WTC11 (cell line): ENCODE measurements around the gene TMEM250. TPM values are rescaled to one million over a fixed set of nuclear protein-coding genes. Genes with fewer than 3 reads are reported as not detected.

ENCODE experiments used
- ATAC-seq: fragments of 200-7000 bp; cut with Tn5 transposase; 2 replicates; pipeline ENCODE4 v1.10.0; 2021; ENCODE audit warnings: mild to moderate bottlenecking, moderate library complexity
- CTCF ChIA-PET: fragments of 300-600 bp; sonication (Branson Sonifier 250); formaldehyde crosslinking; loops from one replicate; lab custom pipeline; 2021; ENCODE audit warnings: antibody characterized with exemption; lab: Charles Lee
- POLR2A ChIA-PET: fragments of 350-600 bp; sonication (Branson Sonifier 250); formaldehyde crosslinking; loops from one replicate; lab custom pipeline; 2021; ENCODE audit warnings: antibody characterized with exemption; lab: Charles Lee
- DNase-seq: peaks from one replicate; pipeline ENCODE4 v3.0.0; 2021; ENCODE audit warnings: low spot score
- H3K27ac Mint-ChIP-seq: 2 replicates; pipeline ENCODE4 v1.8.0; 2021; ENCODE audit warnings: mixed read lengths
- H3K27me3 Mint-ChIP-seq: 2 replicates; pipeline ENCODE4 v1.8.0; 2021; ENCODE audit warnings: low read depth, mild to moderate bottlenecking, moderate library complexity, mixed read lengths
- H3K36me3 Mint-ChIP-seq: 2 replicates; pipeline ENCODE4 v1.8.0; 2021; ENCODE audit warnings: mixed read lengths
- H3K4me1 Mint-ChIP-seq: 2 replicates; pipeline ENCODE4 v1.8.0; 2022; ENCODE audit warnings: mixed read lengths
- H3K4me3 Mint-ChIP-seq: 2 replicates; pipeline ENCODE4 v1.8.0; 2021; ENCODE audit warnings: mild to moderate bottlenecking, moderate library complexity, mixed read lengths
- H3K9me3 Mint-ChIP-seq: 2 replicates; pipeline ENCODE4 v1.8.0; 2021; ENCODE audit warnings: mixed read lengths
- CBFB ChIP-seq: sonication (generic); formaldehyde crosslinking; IDR thresholded peaks from 2 replicates; pipeline ENCODE4 v1.8.1; 2022; ENCODE audit warnings: mild to moderate bottlenecking, low read depth, missing genetic modification reagents
- FOXJ3 ChIP-seq: sonication (generic); formaldehyde crosslinking; IDR thresholded peaks from 2 replicates; pipeline ENCODE4 v1.9.0; 2021; ENCODE audit warnings: missing genetic modification reagents, mild to moderate bottlenecking, borderline replicate concordance
- FOXK1 ChIP-seq: sonication (generic); formaldehyde crosslinking; IDR thresholded peaks from 2 replicates; pipeline ENCODE4 v1.8.0; 2022; ENCODE audit warnings: mild to moderate bottlenecking, moderate library complexity, missing genetic modification reagents
- FOXP1 ChIP-seq: sonication (generic); formaldehyde crosslinking; IDR thresholded peaks from 2 replicates; pipeline ENCODE4 v1.8.0; 2022; ENCODE audit warnings: missing genetic modification reagents, mild to moderate bottlenecking, moderate library complexity, borderline replicate concordance
- GTF2I ChIP-seq: fragments of 250-450 bp; sonication (Bioruptor Pico); conservative IDR thresholded peaks from 2 replicates; pipeline ENCODE4 v1.4.0; 2021; ENCODE audit warnings: mild to moderate bottlenecking
- IRF2 ChIP-seq: sonication (generic); formaldehyde crosslinking; IDR thresholded peaks from 2 replicates; pipeline ENCODE4 v1.8.0; 2022; ENCODE audit warnings: low read depth, missing genetic modification reagents, borderline replicate concordance
- NFYB ChIP-seq: sonication (generic); formaldehyde crosslinking; conservative IDR thresholded peaks from 2 replicates; pipeline ENCODE4 v1.8.0; 2022; ENCODE audit warnings: low read depth, missing genetic modification reagents
- OVOL2 ChIP-seq: fragments of 250-450 bp; sonication (Bioruptor Pico); IDR thresholded peaks from 2 replicates; pipeline ENCODE4 v1.9.0; 2021; ENCODE audit warnings: mild to moderate bottlenecking, borderline replicate concordance
- RELA ChIP-seq: sonication (generic); formaldehyde crosslinking; IDR thresholded peaks from 2 replicates; pipeline ENCODE4 v1.8.1; 2022; ENCODE audit warnings: missing genetic modification reagents, mild to moderate bottlenecking, borderline replicate concordance
- RORB ChIP-seq: fragments of 250-450 bp; sonication (Bioruptor Pico); IDR thresholded peaks from 2 replicates; pipeline ENCODE4 v1.9.0; 2021; ENCODE audit warnings: mild to moderate bottlenecking
- ZNF317 ChIP-seq: sonication (generic); formaldehyde crosslinking; IDR thresholded peaks from 2 replicates; pipeline ENCODE4 v1.8.1; 2023; ENCODE audit warnings: low read depth, mild to moderate bottlenecking, moderate library complexity, missing genetic modification reagents, borderline replicate concordance
- ZNF396 ChIP-seq: fragments of 250-450 bp; sonication (Bioruptor Pico); IDR thresholded peaks from 2 replicates; pipeline ENCODE4 v1.8.0; 2021; ENCODE audit warnings: mild to moderate bottlenecking, moderate library complexity, borderline replicate concordance
- total RNA-seq: library from RNA; stranded (reverse); gene quantifications from 3 replicates; pipeline ENCODE4 v1.2.3, GENCODE V29; 2021
- TF ChIP-seq, protein P1 (sequence below): sonication (generic); formaldehyde crosslinking; IDR thresholded peaks from 2 replicates; pipeline ENCODE4 v1.8.0; 2023; ENCODE audit warnings: missing genetic modification reagents, mild to moderate bottlenecking, borderline replicate concordance
- TF ChIP-seq, protein P2 (sequence below): sonication (generic); formaldehyde crosslinking; IDR thresholded peaks from 2 replicates; pipeline ENCODE4 v1.8.0; 2022; ENCODE audit warnings: mild to moderate bottlenecking, missing genetic modification reagents
- TF ChIP-seq, protein P3 (sequence below): fragments of 250-450 bp; sonication (Bioruptor Pico); IDR thresholded peaks from 2 replicates; pipeline ENCODE4 v1.9.0; 2021; ENCODE audit warnings: mild to moderate bottlenecking
- TF ChIP-seq, protein P4 (sequence below): fragments of 250-450 bp; sonication (Bioruptor Pico); IDR thresholded peaks from 2 replicates; pipeline ENCODE4 v1.9.0; 2021; ENCODE audit warnings: moderate library complexity, mild to moderate bottlenecking, inconsistent platforms, borderline replicate concordance
- TF ChIP-seq, protein P5 (sequence below): sonication (generic); formaldehyde crosslinking; IDR thresholded peaks from 2 replicates; pipeline ENCODE4 v1.8.1; 2022; ENCODE audit warnings: mild to moderate bottlenecking, missing genetic modification reagents, moderate library complexity, borderline replicate concordance
- TF ChIP-seq, protein P6 (sequence below): sonication (generic); formaldehyde crosslinking; IDR thresholded peaks from 2 replicates; pipeline ENCODE4 v1.8.0; 2022; ENCODE audit warnings: mild to moderate bottlenecking, missing genetic modification reagents

TMEM250 gene
- total RNA-seq, 1 experiment from 2014 or later = 39.4 TPM

DNA sequence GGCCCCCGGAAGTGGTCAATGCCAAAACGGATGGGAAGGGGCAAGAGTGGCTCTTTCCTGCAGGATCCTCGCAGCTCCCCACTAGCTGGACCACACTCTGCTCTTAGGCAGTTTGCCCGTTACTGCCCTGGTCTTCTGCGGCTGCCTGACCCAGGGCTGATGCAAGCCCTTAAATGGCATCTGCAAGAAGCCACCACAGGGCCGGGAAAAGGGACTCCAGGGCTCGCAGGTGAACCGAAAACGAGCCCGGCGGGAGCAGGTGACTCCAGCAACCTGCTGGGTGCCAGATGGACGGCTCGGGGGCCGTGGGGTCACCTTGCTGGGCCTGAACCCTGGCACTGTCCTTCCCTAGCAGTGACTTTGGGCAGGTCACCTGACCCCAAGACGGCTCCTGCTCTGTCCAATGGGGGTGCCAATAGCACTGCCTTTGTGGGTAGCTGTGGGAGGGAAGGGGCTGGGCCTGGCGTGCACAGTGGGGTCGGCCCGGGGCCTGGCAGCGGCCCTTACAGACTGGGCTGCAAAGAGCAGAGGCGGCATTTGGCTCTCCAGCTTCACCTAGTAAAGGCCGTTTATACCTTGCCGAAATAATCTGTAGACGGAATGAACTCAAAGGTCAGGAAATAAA is 1.3 kb downstream of the TMEM250 start (continued):
- TF ChIP-seq, protein P1, sequence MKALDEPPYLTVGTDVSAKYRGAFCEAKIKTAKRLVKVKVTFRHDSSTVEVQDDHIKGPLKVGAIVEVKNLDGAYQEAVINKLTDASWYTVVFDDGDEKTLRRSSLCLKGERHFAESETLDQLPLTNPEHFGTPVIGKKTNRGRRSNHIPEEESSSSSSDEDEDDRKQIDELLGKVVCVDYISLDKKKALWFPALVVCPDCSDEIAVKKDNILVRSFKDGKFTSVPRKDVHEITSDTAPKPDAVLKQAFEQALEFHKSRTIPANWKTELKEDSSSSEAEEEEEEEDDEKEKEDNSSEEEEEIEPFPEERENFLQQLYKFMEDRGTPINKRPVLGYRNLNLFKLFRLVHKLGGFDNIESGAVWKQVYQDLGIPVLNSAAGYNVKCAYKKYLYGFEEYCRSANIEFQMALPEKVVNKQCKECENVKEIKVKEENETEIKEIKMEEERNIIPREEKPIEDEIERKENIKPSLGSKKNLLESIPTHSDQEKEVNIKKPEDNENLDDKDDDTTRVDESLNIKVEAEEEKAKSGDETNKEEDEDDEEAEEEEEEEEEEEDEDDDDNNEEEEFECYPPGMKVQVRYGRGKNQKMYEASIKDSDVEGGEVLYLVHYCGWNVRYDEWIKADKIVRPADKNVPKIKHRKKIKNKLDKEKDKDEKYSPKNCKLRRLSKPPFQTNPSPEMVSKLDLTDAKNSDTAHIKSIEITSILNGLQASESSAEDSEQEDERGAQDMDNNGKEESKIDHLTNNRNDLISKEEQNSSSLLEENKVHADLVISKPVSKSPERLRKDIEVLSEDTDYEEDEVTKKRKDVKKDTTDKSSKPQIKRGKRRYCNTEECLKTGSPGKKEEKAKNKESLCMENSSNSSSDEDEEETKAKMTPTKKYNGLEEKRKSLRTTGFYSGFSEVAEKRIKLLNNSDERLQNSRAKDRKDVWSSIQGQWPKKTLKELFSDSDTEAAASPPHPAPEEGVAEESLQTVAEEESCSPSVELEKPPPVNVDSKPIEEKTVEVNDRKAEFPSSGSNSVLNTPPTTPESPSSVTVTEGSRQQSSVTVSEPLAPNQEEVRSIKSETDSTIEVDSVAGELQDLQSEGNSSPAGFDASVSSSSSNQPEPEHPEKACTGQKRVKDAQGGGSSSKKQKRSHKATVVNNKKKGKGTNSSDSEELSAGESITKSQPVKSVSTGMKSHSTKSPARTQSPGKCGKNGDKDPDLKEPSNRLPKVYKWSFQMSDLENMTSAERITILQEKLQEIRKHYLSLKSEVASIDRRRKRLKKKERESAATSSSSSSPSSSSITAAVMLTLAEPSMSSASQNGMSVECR (CRISPR knock-in tag) = no peak
- TF ChIP-seq CBFB (no peak), FOXK1 (CRISPR knock-in tag) (no peak)
- TF ChIP-seq, protein P2, sequence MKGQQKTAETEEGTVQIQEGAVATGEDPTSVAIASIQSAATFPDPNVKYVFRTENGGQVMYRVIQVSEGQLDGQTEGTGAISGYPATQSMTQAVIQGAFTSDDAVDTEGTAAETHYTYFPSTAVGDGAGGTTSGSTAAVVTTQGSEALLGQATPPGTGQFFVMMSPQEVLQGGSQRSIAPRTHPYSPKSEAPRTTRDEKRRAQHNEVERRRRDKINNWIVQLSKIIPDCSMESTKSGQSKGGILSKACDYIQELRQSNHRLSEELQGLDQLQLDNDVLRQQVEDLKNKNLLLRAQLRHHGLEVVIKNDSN = peak; percentile 74; the same call in 1 of the 2 replicates

DNA sequence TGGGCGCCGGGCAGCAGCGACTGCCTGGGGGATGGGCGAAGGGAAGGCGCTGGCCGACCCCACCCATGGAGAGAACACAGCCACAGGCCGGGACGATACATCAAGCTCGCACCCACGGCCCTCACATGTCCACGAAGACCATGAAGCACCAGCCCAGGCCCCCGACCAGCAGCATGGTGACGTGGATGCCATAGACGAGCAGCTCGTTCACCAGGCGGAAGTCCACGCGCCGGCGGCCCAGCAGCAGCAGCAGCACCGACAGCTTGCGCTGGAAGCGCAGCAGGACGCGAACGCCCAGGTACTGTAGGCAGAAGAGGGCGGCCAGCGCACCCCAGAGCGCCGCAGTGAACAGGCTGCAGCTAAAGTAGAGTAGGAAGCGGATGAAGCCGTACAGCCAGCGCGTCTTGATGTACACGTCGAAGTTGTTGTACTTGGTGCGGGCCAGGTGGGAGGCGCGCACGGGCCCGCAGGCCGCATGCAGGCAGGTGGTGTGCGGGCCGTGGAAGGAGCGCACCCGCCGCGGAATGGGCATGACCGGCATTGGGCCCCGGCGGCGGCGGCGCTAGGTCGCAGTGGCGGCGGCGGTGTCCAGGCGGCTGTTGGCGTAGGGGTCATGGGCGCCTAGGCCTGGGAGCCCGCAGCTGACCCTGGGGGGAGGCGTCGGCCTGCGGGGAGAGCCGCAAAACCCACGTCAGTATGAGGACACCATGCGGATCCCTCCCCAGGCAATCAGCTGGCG is 2.1 kb downstream of the TMEM250 start:
- no peaks in the 10 kb centered on the region for H3K27me3 Mint-ChIP-seq
- DNase-seq = no peak
- ATAC-seq = no peak
- TF ChIP-seq, protein P3, sequence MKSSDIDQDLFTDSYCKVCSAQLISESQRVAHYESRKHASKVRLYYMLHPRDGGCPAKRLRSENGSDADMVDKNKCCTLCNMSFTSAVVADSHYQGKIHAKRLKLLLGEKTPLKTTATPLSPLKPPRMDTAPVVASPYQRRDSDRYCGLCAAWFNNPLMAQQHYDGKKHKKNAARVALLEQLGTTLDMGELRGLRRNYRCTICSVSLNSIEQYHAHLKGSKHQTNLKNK = no peak
- TF ChIP-seq ZNF396 (CRISPR knock-in tag) (no peak), OVOL2 (CRISPR knock-in tag) (no peak), RELA (CRISPR knock-in tag) (0 out of 2 replicates have a peak, but pooled peaks have one; percentile 33), ZNF317 (CRISPR knock-in tag) (no peak)
- H3K9me3 Mint-ChIP-seq = no peaks in the 10 kb centered on the region
- peaks cover 5% of the 10 kb centered on the region for H3K4me1 Mint-ChIP-seq
- POLR2A ChIA-PET = no interaction called here
- H3K27ac Mint-ChIP-seq = no peak overlapping the region
- CTCF ChIA-PET = no interaction called here
- H3K36me3 Mint-ChIP-seq = no peaks in the 10 kb centered on the region
- H3K4me3 Mint-ChIP-seq = peak overlapping the region; percentile 10; the same call in 1 of the 2 replicates

DNA sequence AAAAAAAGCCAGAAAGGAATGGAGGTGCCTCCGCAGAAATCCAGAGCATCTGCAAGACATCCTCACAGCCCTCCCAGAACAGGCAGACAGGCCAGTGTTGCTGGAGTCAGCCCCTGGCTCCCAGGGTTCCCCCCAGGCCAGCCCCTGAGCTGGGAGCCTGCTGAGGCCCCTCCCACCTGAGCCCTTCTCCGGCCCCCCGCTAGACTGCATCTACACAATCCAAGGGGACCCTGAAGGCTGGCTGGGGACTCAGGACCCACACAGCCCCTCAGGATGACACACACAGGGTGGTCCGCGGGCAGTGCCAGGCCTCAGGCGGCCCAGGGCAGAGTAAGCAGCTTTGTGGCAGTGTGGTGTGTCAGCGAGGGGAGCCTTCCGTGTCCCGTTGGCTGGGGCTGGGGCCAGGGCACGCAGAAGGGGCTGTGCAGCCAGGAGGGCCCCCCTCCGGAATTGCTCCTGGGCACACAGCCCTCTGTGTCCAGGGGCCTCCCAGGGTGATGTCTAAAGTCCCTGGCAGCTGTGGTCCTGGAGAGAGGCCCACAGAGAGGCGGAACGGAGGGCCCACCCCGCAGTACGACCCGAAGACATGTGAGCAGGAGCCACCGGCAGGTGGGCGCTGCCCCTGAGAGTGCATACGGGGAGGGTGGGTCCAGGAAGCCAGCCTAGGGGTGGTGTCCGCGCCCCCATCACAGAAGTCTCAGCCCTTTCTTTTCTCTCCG is 2.9 kb downstream of the TMEM250 start:
- H3K4me1 Mint-ChIP-seq = peaks cover 9% of the 10 kb centered on the region
- ATAC-seq = no peak
- no peaks in the 10 kb centered on the region for H3K27me3 Mint-ChIP-seq
- no peaks in the 10 kb centered on the region for H3K9me3 Mint-ChIP-seq
- TF ChIP-seq FOXP1 (CRISPR knock-in tag) (no peak), GTF2I (CRISPR knock-in tag) (no peak)
- ChIA-PET CTCF (no interaction called here), POLR2A (no interaction called here)
- no peak overlapping the region for H3K4me3 Mint-ChIP-seq
- DNase-seq = no peak
- no peaks in the 10 kb centered on the region for H3K36me3 Mint-ChIP-seq
- no peak overlapping the region for H3K27ac Mint-ChIP-seq

DNA sequence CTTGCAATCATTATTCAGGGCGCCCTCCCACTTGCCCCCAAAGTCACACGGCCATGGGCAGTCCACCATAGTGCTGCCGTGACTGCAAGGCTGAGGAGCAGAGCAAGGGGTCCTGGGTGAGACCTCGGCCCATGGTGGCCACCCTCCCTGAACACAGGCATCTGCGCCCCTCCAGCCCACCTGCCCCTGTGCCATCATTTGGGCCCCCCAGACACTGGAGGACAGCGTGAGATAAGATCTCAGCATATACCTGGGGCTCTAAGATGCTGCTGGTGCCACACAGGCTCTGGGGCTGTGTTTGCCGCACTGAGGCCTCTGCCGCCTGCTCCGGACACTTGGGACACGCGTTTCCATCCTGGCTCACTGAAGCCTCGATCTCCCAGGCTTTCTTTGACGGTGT is 3.5 kb downstream of the TMEM250 start:
- H3K27ac Mint-ChIP-seq = no peak overlapping the region
- H3K36me3 Mint-ChIP-seq = no peaks in the 10 kb centered on the region
- H3K4me1 Mint-ChIP-seq = peaks cover 14% of the 10 kb centered on the region
- ChIA-PET POLR2A (no interaction called here), CTCF (no interaction called here)
- ATAC-seq (no peak), DNase-seq (no peak)
- H3K9me3 Mint-ChIP-seq = no peaks in the 10 kb centered on the region
- H3K4me3 Mint-ChIP-seq = no peak overlapping the region
- H3K27me3 Mint-ChIP-seq = no peaks in the 10 kb centered on the region
- TF ChIP-seq IRF2 (CRISPR knock-in tag) (no peak), ZNF317 (CRISPR knock-in tag) (no peak), RORB (no peak), NFYB (CRISPR knock-in tag) (no peak), CBFB (no peak), FOXJ3 (no peak)
- TF ChIP-seq, protein P4, sequence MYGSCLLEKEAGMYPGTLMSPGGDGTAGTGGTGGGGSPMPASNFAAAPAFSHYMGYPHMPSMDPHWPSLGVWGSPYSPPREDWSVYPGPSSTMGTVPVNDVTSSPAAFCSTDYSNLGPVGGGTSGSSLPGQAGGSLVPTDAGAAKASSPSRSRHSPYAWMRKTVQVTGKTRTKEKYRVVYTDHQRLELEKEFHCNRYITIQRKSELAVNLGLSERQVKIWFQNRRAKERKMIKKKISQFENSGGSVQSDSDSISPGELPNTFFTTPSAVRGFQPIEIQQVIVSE = no peak
- TF ChIP-seq, protein P5, sequence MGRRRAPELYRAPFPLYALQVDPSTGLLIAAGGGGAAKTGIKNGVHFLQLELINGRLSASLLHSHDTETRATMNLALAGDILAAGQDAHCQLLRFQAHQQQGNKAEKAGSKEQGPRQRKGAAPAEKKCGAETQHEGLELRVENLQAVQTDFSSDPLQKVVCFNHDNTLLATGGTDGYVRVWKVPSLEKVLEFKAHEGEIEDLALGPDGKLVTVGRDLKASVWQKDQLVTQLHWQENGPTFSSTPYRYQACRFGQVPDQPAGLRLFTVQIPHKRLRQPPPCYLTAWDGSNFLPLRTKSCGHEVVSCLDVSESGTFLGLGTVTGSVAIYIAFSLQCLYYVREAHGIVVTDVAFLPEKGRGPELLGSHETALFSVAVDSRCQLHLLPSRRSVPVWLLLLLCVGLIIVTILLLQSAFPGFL = no peak
- TF ChIP-seq, protein P6, sequence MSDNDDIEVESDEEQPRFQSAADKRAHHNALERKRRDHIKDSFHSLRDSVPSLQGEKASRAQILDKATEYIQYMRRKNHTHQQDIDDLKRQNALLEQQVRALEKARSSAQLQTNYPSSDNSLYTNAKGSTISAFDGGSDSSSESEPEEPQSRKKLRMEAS (CRISPR knock-in tag) = no peak
